22Rv1 (cell line): Measurements from ENCODE around the gene TMC1.

ENCODE experiments used
- H3K27ac ChIP-seq: fragments of 450-650 bp; 2 replicates; pipeline ENCODE4 v1.5.1; 2017
- CTCF ChIP-seq: fragments of 450-650 bp; IDR thresholded peaks from 2 replicates; pipeline ENCODE4 v1.5.1; 2017; ENCODE audit warnings: mild to moderate bottlenecking
- ZFX ChIP-seq: fragments of 450-650 bp; IDR thresholded peaks from 2 replicates; pipeline ENCODE4 v1.6.1; 2017; ENCODE audit warnings: antibody characterized with exemption, borderline replicate concordance

The TMC1 gene

GRCh38 chr9:72807765-72808445 lies 286.5 kb downstream of the TMC1 start:
- no peak overlapping the region for H3K27ac ChIP-seq
- TF ChIP-seq CTCF (peak; percentile 84), ZFX (no peak)

- no peak overlapping the region for H3K27ac ChIP-seq
- TF ChIP-seq ZFX (no peak), CTCF (peak; percentile 50)
Measured at GRCh38 chr9:72808446-72808768, 287.0 kb downstream of the TMC1 start.

- H3K27ac ChIP-seq = no peak overlapping the region
- no peak for TF ChIP-seq CTCF
- TF ChIP-seq ZFX = no peak
Measured at GRCh38 chr9:72809586-72809985, 288.2 kb downstream of the TMC1 start.

- H3K27ac ChIP-seq = no peak overlapping the region
- TF ChIP-seq CTCF (no peak), ZFX (no peak)
Measured at GRCh38 chr9:72812559-72813111, 291.2 kb downstream of the TMC1 start.

- no peak for TF ChIP-seq CTCF
- no peak for TF ChIP-seq ZFX
- H3K27ac ChIP-seq = no peak overlapping the region
Measured at GRCh38 chr9:72813544-72813943, 292.1 kb downstream of the TMC1 start.

GRCh38 chr9:72814083-72814597 lies 292.7 kb downstream of the TMC1 start:
- TF ChIP-seq ZFX (no peak), CTCF (no peak)
- H3K27ac ChIP-seq = no peak overlapping the region

- TF ChIP-seq CTCF (no peak), ZFX (no peak)
- no peak overlapping the region for H3K27ac ChIP-seq
Measured at GRCh38 chr9:72816666-72817065, 295.3 kb downstream of the TMC1 start.
